ENCODE data around the gene CLPTM1. TPM values are rescaled to one million over a fixed set of nuclear protein-coding genes. Genes with fewer than 3 reads are reported as not detected.
"Not testable (repeated sequence)": the region's sequence is repeated elsewhere in the genome, so short reads cannot be mapped to it uniquely, and the experiment has no call there.

The CLPTM1 gene
- total RNA-seq, 2 donors from 2014 or later, result 69.9 to 78.5 TPM

GRCh38 chr19:44969437-44969836 is 14.3 kb downstream of the CLPTM1 start:
- intact Hi-C loops (cut with DNase I), result loop anchor here in 1 of 2 donors (5.0 kb wide), 1 partner anchor 898 kb away; no protein-coding TSS in a partner anchor
- DNase-seq (ENCODE audit: low spot score), result no peak

GRCh38 chr19:44971451-44971850 is 16.3 kb downstream of the CLPTM1 start:
- DNase-seq (ENCODE audit: low spot score); intact Hi-C loops (cut with DNase I): not testable (repeated sequence)

GRCh38 chr19:44972802-44973201 is 17.6 kb downstream of the CLPTM1 start:
- intact Hi-C loops (cut with DNase I), result no loop called here
- DNase-seq (ENCODE audit: low spot score), result no peak

DNA sequence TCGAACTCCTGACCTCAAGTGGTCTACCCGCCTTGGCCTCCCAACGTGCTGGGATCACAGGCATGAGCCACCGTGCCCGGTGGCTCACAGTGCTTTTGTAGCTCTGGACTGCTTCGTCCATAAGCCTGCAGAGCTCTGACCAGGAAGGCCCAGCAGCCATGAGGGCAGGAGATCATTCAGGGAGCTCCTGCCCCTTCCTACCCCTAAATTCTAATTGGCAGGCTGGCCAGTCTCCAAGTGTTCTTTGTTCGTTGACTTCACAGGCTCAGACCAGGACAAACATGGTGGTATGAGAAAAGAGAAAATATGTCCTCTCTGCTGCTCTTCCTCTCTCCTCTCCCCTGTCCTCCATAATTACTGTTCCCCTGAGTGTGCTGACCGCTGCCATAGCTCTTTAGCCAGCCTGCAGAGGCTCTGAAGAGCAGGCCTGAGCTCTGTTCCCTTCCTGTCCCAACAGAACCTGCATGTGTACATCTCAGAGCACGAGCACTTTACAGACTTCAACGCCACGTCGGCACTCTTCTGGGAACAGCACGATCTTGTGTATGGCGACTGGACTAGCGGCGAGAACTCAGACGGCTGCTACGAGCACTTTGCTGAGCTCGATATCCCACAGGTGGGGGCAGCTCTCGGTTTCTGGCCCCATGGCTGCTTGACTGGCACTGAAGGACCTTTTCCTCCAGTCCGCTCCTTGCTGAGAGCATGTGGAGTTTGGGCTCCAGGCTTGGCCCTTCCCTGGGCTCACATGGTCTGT is 19.0 kb downstream of the CLPTM1 start:
- intact Hi-C loops (cut with DNase I), result no loop called here

DNA sequence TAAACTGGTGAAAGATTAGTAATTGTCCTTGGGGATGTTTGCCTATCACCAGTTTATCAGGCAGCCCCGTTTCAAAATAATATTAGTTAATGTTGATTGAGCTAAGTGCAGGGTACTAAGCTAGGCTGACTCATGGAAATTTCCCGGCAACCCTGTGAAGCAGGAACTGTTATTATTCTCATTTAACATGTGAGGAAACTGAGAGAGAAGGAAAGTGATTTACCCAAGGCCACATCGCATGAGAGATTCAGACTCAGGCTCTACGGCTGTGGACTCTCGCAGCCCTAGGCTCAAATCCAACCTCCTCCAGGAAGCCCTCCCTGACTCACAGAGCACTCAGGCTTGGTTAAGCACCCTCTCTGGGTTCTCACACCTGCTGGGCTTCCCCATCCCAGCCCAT is 19.7 kb downstream of the CLPTM1 start:
- intact Hi-C loops (cut with DNase I), result no loop called here

More for the DNA sequence above, 19.0 kb downstream of the CLPTM1 start:
- no peak for DNase-seq (ENCODE audit: low spot score)

GRCh38 chr19:44975444-44975843 is 20.3 kb downstream of the CLPTM1 start:
- intact Hi-C loops (cut with DNase I), result no loop called here

More for the DNA sequence above, 19.7 kb downstream of the CLPTM1 start:
- DNase-seq (ENCODE audit: low spot score), result no peak

GRCh38 chr19:44984005-44984404 is 28.8 kb downstream of the CLPTM1 start:
- no peak for DNase-seq (ENCODE audit: low spot score)
- intact Hi-C loops (cut with DNase I), result no loop called here

More at GRCh38 chr19:44975444-44975843, 20.3 kb downstream of the CLPTM1 start:
- DNase-seq (ENCODE audit: low spot score), result no peak

GRCh38 chr19:44985445-44985844 is 30.3 kb downstream of the CLPTM1 start:
- no peak for DNase-seq (ENCODE audit: low spot score)

GRCh38 chr19:44986389-44986788 is 31.2 kb downstream of the CLPTM1 start:
- intact Hi-C loops (cut with DNase I), result no loop called here
- DNase-seq (ENCODE audit: low spot score), result no peak

More at GRCh38 chr19:44985445-44985844, 30.3 kb downstream of the CLPTM1 start:
- intact Hi-C loops (cut with DNase I), result no loop called here

DNA sequence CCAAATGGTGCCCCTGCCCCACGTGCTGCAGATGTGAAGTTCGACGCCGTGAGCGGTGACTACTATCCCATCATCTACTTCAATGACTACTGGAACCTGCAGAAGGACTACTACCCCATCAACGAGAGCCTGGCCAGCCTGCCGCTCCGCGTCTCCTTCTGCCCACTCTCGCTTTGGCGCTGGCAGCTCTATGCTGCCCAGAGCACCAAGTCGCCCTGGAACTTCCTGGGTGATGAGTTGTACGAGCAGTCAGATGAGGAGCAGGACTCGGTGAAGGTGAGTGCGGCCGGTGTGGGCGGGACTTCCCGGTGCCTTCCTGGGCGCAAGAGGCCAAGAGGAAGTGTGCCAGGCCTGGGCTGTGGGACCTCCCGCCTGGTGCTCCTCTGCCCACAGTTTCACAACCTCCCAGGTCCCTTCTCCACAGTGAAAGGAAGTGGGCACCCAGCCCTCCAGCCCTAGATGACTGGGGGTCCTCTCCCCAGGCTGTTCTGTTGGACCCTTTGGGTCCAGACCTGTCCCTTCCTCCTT is 32.0 kb downstream of the CLPTM1 start:
- no peak for DNase-seq (ENCODE audit: low spot score)
- intact Hi-C loops (cut with DNase I), result no loop called here

DNA sequence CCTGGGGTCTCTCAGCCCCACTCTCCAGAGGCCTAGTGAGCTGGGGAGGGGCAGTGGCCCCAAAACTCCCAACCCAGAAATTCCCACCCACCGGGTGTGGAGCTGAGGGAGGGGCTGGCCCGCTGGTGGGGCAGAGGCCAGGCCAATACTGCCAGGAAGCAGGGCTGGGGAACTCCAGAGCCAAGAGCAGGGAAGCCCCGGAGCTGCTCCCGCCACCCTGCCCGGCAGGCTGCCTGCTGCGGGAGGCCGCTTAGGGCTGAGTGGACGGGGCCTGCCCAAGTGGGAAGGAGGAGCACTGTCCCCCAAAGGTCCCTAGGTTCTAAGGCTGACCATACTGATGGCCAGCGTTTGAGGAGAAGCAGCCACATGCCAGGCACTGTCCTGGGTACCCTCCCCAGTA is 33.1 kb downstream of the CLPTM1 start:
- intact Hi-C loops (cut with DNase I), result no loop called here
- no peak for DNase-seq (ENCODE audit: low spot score)

DNA sequence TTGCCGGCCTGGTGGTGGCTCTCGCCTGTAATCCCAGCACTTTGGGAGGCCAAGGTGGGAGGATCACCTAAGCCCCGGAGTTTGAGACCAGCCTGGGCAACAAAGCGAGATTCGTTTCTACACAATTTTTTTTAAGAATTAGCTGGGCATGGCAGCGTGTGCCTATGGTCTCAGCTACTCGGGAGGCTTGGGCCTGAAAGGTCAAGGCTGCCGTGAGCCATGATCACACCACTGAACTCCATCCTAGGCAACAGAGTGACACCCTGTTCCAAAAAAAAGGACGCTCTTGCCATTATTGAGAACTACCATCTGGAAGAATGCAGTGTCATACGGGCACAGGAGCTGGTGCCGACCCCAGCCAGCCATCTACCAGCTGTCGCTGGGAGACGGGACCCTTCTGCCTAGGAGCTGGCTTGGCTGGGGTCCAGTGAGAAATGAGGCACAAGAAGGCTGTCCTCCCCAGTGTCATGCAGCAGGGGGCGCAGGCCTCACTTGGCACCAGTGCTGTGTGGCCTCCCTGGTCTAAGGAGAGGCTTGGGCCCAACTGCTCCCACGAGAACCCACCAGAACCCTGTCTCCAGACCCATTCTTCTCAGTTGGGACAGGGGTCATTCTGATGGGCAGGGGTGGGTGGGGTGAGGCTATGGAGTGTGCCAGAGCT is 33.8 kb downstream of the CLPTM1 start:
- DNase-seq (ENCODE audit: low spot score), result peak; percentile 90
- intact Hi-C loops (cut with DNase I), result no loop called here

DNA sequence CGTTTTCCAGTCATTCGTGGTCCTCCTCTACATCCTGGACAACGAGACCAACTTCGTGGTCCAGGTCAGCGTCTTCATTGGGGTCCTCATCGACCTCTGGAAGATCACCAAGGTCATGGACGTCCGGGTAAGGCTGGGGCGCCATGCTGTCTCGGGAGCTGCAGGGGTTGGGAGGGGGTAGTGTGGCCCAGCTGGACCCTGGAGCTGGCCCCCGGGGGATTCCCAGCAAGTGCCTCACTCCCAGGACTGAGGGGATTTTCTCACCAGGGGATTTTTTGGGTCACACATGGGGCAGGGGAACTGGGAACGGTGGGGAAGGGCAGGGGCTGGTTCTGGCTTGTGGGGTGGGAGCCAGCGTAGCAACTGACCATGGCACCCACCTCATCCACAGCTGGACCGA is 35.3 kb downstream of the CLPTM1 start:
- DNase-seq (ENCODE audit: low spot score), result no peak

GRCh38 chr19:44990966-44991365 is 35.8 kb downstream of the CLPTM1 start:
- intact Hi-C loops (cut with DNase I), result no loop called here

More for the DNA sequence above, 35.3 kb downstream of the CLPTM1 start:
- intact Hi-C loops (cut with DNase I), result no loop called here

GRCh38 chr19:44992336-44993163 is 37.4 kb downstream of the CLPTM1 start:
- DNase-seq (ENCODE audit: low spot score), result no peak
- intact Hi-C loops (cut with DNase I), result loop anchor here in 1 of 2 donors (1.0 kb wide), 1 partner anchor 29 kb away; no protein-coding TSS in a partner anchor

More at GRCh38 chr19:44990966-44991365, 35.8 kb downstream of the CLPTM1 start:
- no peak for DNase-seq (ENCODE audit: low spot score)

GRCh38 chr19:44993526-44993925 is 38.3 kb downstream of the CLPTM1 start:
- no peak for DNase-seq (ENCODE audit: low spot score)
- intact Hi-C loops (cut with DNase I), result no loop called here

- no peak for DNase-seq (ENCODE audit: low spot score)
- intact Hi-C loops (cut with DNase I), result no loop called here
These were observed 38.9 kb downstream of the CLPTM1 start for GRCh38 chr19:44993926-44994537.

- intact Hi-C loops (cut with DNase I), result no loop called here
- no peak for DNase-seq (ENCODE audit: low spot score)
These were observed 42.8 kb downstream of the CLPTM1 start for GRCh38 chr19:44998025-44998424.

Measured in posterior vena cava (tissue), 2 donors.